Mesenchymal stem cell (in vitro differentiated cells and primary cell): ENCODE results near the gene FOXL3.
"Not testable (repeated sequence)": the region's sequence is repeated elsewhere in the genome, so short reads cannot be mapped to it uniquely, and the experiment has no call there.

Source experiments
- DNase-seq: peaks from one replicate; pipeline ENCODE4 v3.0.0-alpha.2; 2013
- H2AFZ ChIP-seq: one replicate; pipeline ENCODE4 v1.6.1; 2013; ENCODE audit warnings: low read depth, mild to moderate bottlenecking, control low read depth, inconsistent platforms, low read length, moderate library complexity
- H2AK5ac ChIP-seq: 2 replicates; pipeline ENCODE4 v1.6.1; 2013; ENCODE audit warnings: low read length, moderate library complexity, mild to moderate bottlenecking, inconsistent platforms; ENCODE audit not compliant: severe bottlenecking
- H2BK120ac ChIP-seq: one replicate; pipeline ENCODE4 v1.6.1; 2013; ENCODE audit warnings: low read depth, mild to moderate bottlenecking, inconsistent platforms, low read length, moderate library complexity
- H2BK12ac ChIP-seq, 2 experiments: one replicate each; pipeline ENCODE4 v1.6.1; 2013; ENCODE audit warnings: inconsistent platforms in 2 of 2, low read length in 2 of 2, mild to moderate bottlenecking in 2 of 2, moderate library complexity in 2 of 2, control low read depth in 1 of 2
- H2BK15ac ChIP-seq: one replicate; pipeline ENCODE4 v1.6.1; 2013; ENCODE audit warnings: mild to moderate bottlenecking, low read depth, inconsistent platforms; ENCODE audit not compliant: poor library complexity, severe bottlenecking
- H2BK5ac ChIP-seq: 2 replicates; pipeline ENCODE4 v1.6.1; 2013; ENCODE audit warnings: low read depth, mild to moderate bottlenecking, low read length, control low read depth, inconsistent platforms; ENCODE audit not compliant: poor library complexity, severe bottlenecking
- H3K14ac ChIP-seq, 2 experiments: one replicate each; pipeline ENCODE4 v1.6.1; 2013; ENCODE audit warnings: inconsistent platforms in 2 of 2, low read length in 2 of 2, control low read depth in 1 of 2, mild to moderate bottlenecking in 1 of 2, moderate library complexity in 1 of 2
- H3K18ac ChIP-seq, 2 experiments: one replicate each; pipeline ENCODE4 v1.6.1; 2013; ENCODE audit warnings: inconsistent platforms in 2 of 2, low read length in 2 of 2, control low read depth in 1 of 2, low read depth in 1 of 2, mild to moderate bottlenecking in 1 of 2
- H3K23ac ChIP-seq, 2 experiments: one replicate each; pipeline ENCODE4 v1.6.1; 2013; ENCODE audit warnings: inconsistent platforms in 2 of 2, low read length in 2 of 2, mild to moderate bottlenecking in 2 of 2, moderate library complexity in 2 of 2, control low read depth in 1 of 2
- H3K27ac ChIP-seq: 2 replicates; pipeline ENCODE4 v1.5.1; 2013; ENCODE audit warnings: mild to moderate bottlenecking, moderate library complexity, low read length, control low read depth, inconsistent platforms; ENCODE audit not compliant: poor library complexity, severe bottlenecking
- H3K27me3 ChIP-seq, 2 experiments: 2 replicates each; pipeline versions ENCODE4 v1.6.1 to v1.7.0; 2013; ENCODE audit warnings: low read length in 2 of 2, mild to moderate bottlenecking in 2 of 2, moderate library complexity in 2 of 2, control low read depth in 1 of 2, inconsistent platforms in 1 of 2; ENCODE audit not compliant: control insufficient read depth in 1 of 2, insufficient read depth in 1 of 2
- H3K36me3 ChIP-seq, 2 experiments: 2 replicates each; pipeline versions ENCODE4 v1.6.1 to v1.7.0; 2013; ENCODE audit warnings: low read length in 2 of 2, control low read depth in 1 of 2, inconsistent platforms in 1 of 2, low read depth in 1 of 2, mild to moderate bottlenecking in 1 of 2; ENCODE audit not compliant: insufficient read depth in 2 of 2, control insufficient read depth in 1 of 2
- H3K4ac ChIP-seq, 2 experiments: one replicate each; pipeline ENCODE4 v1.6.1; 2013; ENCODE audit warnings: inconsistent platforms in 2 of 2, low read length in 2 of 2, mild to moderate bottlenecking in 2 of 2, moderate library complexity in 2 of 2, control low read depth in 1 of 2, low read depth in 1 of 2
- H3K4me1 ChIP-seq: 2 replicates; pipeline ENCODE4 v1.6.1; 2013; ENCODE audit warnings: low read depth, low read length, control low read depth; ENCODE audit not compliant: control insufficient read depth, insufficient read depth
- H3K4me2 ChIP-seq: 2 replicates; pipeline ENCODE4 v1.6.1; 2013; ENCODE audit warnings: low read length, mild to moderate bottlenecking, inconsistent platforms; ENCODE audit not compliant: poor library complexity, severe bottlenecking
- H3K4me3 ChIP-seq, 2 experiments: 2 replicates each; pipeline versions ENCODE4 v1.5.1 to v1.7.0; 2013; ENCODE audit warnings: low read length in 2 of 2, mild to moderate bottlenecking in 2 of 2, control low read depth in 1 of 2, low read depth in 1 of 2; ENCODE audit not compliant: insufficient read depth in 1 of 2
- H3K79me1 ChIP-seq: replicated peaks from 2 replicates; pipeline ENCODE4 v1.6.1; 2013; ENCODE audit warnings: mild to moderate bottlenecking, control low read depth, low read length, inconsistent platforms; ENCODE audit not compliant: poor library complexity, severe bottlenecking
- H3K9ac ChIP-seq: 2 replicates; pipeline ENCODE4 v1.7.0; 2013; ENCODE audit warnings: mild to moderate bottlenecking, low read length, moderate library complexity
- H3K9me3 ChIP-seq: 2 replicates; pipeline ENCODE4 v1.7.0; 2013; ENCODE audit warnings: mild to moderate bottlenecking, low read length; ENCODE audit not compliant: control insufficient read depth
- H4K8ac ChIP-seq: one replicate; pipeline ENCODE4 v1.6.1; 2013; ENCODE audit warnings: inconsistent platforms, mild to moderate bottlenecking, low read length, moderate library complexity
- H4K91ac ChIP-seq: one replicate; pipeline ENCODE4 v1.6.1; 2013; ENCODE audit warnings: mild to moderate bottlenecking, low read length, inconsistent platforms
- WGBS: methylation state at CpG from one replicate; pipeline ENCODE4 v1.1.7; 2013; ENCODE audit warnings: mixed read lengths; 5-methylcytosine and 5-hydroxymethylcytosine counted together

Gene FOXL3

DNA sequence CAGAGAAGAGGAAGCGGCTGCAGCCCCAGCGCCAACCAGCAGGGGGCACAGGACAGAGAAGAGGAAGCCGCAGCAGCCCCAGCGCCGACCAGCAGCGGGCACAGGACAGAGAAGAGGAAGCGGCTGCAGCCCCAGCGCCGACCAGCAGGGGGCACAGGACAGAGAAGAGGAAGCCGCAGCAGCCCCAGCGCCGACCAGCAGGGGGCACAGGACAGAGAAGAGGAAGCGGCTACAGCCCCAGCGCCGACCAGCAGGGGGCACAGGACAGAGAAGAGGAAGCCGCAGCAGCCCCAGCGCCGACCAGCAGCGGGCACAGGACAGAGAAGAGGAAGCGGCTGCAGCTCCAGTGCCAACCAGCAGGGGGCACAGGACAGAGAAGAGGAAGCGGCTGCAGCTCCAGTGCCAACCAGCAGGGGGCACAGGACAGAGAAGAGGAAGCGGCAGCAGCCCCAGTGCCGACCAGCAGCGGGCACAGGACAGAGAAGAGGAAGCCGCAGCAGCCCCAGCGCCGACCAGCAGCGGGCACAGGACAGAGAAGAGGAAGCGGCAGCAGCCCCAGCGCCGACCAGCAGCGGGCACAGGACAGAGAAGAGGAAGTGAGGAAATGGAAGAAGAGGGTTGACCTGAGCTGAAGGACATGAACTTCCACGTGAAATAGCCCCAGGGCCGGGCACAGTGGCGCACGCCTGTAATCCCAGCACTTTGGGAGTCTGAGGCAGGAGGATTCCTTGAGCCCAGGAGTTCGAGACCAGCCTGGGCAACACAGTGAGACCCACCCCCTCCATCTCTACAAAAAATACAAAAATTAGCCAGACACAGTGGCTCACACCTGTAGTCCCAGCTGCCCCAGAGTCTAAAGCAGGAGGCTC lies 26.3 kb upstream of the FOXL3 start:
- not testable (repeated sequence) for H3K79me1 ChIP-seq, H3K23ac ChIP-seq, H3K4me2 ChIP-seq, H2BK12ac ChIP-seq, H3K14ac ChIP-seq, H3K27ac ChIP-seq, H3K9ac ChIP-seq, H3K4me3 ChIP-seq, H3K18ac ChIP-seq, H2BK5ac ChIP-seq, H3K4me1 ChIP-seq, H2BK15ac ChIP-seq, H3K4ac ChIP-seq, H4K8ac ChIP-seq, H2BK120ac ChIP-seq, H2AFZ ChIP-seq, H4K91ac ChIP-seq, DNase-seq, H2AK5ac ChIP-seq
- Histone ChIP-seq H3K27me3 (peaks cover 0 to 10% of the 10 kb centered on the region in 2 experiments), H3K36me3 (peaks cover 33 to 35% of the 10 kb centered on the region in 2 experiments), H3K9me3 (peaks cover 19% of the 10 kb centered on the region)
- WGBS, result 88% methylated on average over 21 of the region's 37 CpGs

- H3K79me1 ChIP-seq, result no peaks in the 10 kb centered on the region
- H3K14ac ChIP-seq, result no peak overlapping the region
- peaks cover 18% of the 10 kb centered on the region for H3K9me3 ChIP-seq
- H3K4me1 ChIP-seq, result no peaks in the 10 kb centered on the region
- H3K4ac ChIP-seq, result no peak overlapping the region
- H2AK5ac ChIP-seq, result no peak overlapping the region
- H3K23ac ChIP-seq, result no peak overlapping the region
- no peak overlapping the region for H4K91ac ChIP-seq
- no peak overlapping the region for H3K27ac ChIP-seq
- H3K9ac ChIP-seq, result no peak overlapping the region
- peaks cover 4 to 17% of the 10 kb centered on the region in 2 experiments for H3K27me3 ChIP-seq
- H4K8ac ChIP-seq, result no peak overlapping the region
- WGBS, result 91% methylated on average over 27 of the region's 27 CpGs
- no peak overlapping the region for H3K4me3 ChIP-seq
- no peak overlapping the region for H2BK120ac ChIP-seq
- no peak overlapping the region for H3K18ac ChIP-seq
- H2BK15ac ChIP-seq, result no peak overlapping the region
- H2BK5ac ChIP-seq, result no peak overlapping the region
- no peak overlapping the region for H2BK12ac ChIP-seq
- no peak for DNase-seq
- peaks cover 24 to 26% of the 10 kb centered on the region in 2 experiments for H3K36me3 ChIP-seq
- no peak overlapping the region for H3K4me2 ChIP-seq
- H2AFZ ChIP-seq, result no peak overlapping the region
These were observed 25.3 kb upstream of the FOXL3 start for GRCh38 chr7:264541-265191.

DNA sequence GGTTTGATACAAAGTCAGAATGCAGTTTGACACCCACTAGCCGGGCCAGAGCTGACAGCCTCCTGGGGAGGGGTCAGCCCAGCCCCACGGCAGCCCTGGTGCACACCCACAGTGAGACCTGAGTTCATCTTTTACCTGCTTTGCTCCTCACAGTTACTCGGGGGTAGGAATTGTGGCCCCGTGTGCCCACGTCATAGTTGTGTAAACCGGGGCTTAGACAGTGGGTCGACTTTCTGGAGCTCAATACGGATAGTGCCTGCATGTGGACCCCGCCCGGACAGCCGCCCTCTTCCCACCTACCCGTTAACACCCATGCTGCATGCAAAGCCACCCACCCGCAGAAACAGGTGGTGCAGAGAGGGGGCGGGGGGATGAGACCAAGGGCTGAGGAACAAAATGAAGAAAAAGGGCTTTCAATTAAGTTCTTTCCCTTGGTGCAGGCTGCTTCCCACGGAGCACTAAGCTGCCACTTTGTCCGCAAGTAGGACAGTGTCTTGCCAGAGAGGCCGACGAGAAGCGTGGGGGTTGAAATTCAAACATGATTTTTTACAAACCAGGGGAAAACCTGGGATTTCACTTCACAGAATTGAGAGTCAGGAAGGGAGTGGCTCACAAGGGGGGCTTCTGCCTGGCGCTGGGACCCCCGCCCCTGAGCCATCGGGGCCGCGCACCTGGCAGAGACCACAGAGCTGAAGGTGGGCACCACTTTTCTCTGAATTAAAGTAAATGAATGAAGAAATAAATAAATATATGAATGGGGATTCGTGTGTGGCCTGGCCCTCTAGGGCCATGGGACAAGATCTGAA lies 24.6 kb upstream of the FOXL3 start:
- no peak overlapping the region for H2BK5ac ChIP-seq
- H3K79me1 ChIP-seq, result no peaks in the 10 kb centered on the region
- peaks cover 4 to 20% of the 10 kb centered on the region in 2 experiments for H3K27me3 ChIP-seq
- H3K4ac ChIP-seq, result no peak overlapping the region
- no peak overlapping the region for H3K27ac ChIP-seq
- H3K4me3 ChIP-seq, result no peak overlapping the region
- H2AFZ ChIP-seq, result no peak overlapping the region
- H4K8ac ChIP-seq, result no peak overlapping the region
- no peak overlapping the region for H2AK5ac ChIP-seq
- no peaks in the 10 kb centered on the region for H3K4me1 ChIP-seq
- H3K14ac ChIP-seq, result no peak overlapping the region
- H2BK15ac ChIP-seq, result no peak overlapping the region
- no peak overlapping the region for H4K91ac ChIP-seq
- peaks cover 13% of the 10 kb centered on the region for H3K9me3 ChIP-seq
- H3K36me3 ChIP-seq, result peaks cover 16 to 18% of the 10 kb centered on the region in 2 experiments
- H2BK120ac ChIP-seq, result no peak overlapping the region
- WGBS, result 91% methylated on average over 18 of the region's 25 CpGs
- no peak overlapping the region for H2BK12ac ChIP-seq
- H3K9ac ChIP-seq, result no peak overlapping the region
- no peak for DNase-seq
- no peak overlapping the region for H3K4me2 ChIP-seq
- no peak overlapping the region for H3K18ac ChIP-seq
- no peak overlapping the region for H3K23ac ChIP-seq
